ENCODE data around the gene IGFALS.

Gene IGFALS

GRCh38 chr16:1763521-1764511 lies 29.7 kb downstream of the IGFALS start:
- no peak for DNase-seq

- DNase-seq = no peak
These were observed 30.5 kb downstream of the IGFALS start for GRCh38 chr16:1762879-1763520.

- no peak for DNase-seq
These were observed 31.2 kb downstream of the IGFALS start for GRCh38 chr16:1762196-1762878.

GRCh38 chr16:1761751-1762150 lies 31.8 kb downstream of the IGFALS start:
- DNase-seq = no peak

DNA sequence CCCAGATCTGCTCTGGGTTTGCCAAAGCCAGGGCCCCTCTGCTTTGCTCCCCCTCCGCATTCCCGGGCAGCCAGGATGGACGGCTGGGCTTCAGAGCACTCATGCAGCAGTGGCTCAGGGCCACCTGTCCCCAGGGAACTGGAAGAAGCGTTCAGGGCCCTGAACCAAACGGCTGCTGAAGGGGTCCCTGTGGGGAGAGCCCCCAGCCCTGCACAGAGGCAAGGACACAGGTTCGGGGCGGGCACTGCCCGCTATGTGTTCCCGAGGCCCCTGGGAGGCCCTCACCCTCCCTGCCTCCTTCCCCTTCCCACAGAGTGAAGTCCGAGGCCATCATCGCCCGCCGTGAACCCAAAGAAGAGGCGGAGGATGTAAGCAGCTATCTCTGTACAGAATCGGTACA lies 32.6 kb downstream of the IGFALS start:
- no peak for DNase-seq

DNA sequence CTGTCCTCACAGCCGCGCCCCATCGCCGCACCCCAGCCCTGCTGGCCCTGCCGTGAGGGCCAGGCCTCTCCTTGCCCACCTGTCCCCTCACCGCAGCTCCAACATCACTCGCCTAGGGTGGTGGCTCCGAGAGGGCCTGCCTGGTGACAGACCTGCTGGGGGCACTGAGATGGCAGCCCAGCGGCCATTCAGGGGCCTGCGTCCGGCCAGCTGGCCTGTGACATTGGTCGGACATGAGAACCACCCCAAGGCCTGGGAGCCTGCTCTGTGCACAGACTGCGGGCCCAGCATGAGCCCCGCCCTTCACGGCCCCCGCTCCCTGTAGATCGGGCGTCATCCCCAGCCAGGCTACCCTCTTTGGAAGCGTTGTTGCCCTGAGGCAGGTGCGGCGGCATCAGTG lies 34.0 kb downstream of the IGFALS start:
- DNase-seq = no peak

GRCh38 chr16:1758923-1759322 lies 34.6 kb downstream of the IGFALS start:
- no peak for DNase-seq

DNA sequence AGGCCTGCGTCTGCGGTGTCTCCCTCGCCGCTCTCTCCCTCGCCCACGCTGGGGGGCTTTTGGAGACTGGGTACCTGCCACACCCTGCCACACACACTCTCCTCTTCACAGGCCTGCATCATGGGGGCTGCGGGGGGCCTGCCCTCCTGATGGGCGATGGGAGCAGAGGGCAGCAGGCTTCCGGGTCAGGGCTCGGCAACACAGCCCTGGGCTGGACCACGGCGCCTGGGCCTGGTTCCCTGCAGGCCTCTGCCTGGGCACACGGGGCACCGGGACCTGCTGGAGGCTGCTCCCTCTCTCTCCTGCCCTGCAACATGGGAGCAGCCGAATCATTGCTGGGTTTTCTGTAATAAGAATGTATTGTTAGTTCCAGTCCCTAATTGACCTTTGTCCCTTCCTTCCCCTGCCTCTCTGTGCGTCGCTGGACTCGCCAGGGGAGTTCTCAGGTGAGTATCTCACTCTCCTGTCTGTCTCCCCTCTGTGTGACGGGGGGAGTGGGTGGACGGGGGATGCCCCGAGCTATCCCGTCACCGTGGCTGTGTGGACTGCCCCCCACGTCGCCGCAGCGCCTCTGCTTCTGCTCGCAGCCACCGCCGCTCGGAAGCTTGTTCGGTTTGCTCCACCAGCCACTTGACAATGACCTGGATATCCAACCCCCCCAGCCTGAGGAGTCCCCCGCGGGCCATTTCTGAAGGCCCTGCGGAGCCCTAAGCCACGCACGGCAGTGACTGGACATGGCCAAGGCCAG lies 35.6 kb downstream of the IGFALS start:
- no peak for DNase-seq

DNA sequence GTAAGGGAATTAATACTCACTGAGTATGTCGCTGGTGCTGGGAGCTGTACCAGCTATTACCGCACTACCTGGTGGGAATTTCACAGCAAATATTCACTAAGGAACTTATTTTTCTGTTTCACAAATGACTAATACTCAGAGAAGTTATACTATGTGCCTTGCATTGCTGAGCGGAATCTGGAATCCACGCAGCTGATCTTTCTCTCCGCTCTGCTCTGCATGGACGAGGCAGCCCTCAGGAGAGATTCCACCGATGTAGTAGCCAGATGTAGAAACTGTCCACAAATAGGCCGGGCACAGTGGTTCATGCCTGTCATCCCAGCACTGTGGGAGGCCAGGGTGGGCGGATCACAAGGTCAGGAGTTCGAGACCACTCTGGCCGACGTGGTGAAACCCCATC lies 39.3 kb downstream of the IGFALS start:
- DNase-seq = no peak

DNA sequence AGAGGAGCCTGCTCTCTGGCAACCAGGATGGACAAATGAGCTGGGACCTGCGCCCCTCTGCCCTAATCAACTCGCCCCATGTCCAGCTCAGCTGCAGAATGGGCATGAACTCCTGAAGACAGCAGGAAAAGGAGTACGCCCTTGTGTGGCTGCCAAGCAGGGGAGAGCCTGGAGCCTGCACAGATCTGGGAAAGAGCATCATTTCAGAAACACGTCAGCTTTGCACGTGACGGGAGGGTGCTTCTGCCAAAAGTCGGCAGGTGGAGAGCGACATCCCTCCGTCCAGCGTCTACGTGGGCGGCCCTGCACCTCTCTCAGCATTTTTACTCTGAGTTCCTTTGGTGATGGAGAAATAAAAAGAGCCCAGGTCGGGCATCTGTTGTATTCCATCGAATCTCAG lies 40.7 kb downstream of the IGFALS start:
- DNase-seq = no peak

DNA sequence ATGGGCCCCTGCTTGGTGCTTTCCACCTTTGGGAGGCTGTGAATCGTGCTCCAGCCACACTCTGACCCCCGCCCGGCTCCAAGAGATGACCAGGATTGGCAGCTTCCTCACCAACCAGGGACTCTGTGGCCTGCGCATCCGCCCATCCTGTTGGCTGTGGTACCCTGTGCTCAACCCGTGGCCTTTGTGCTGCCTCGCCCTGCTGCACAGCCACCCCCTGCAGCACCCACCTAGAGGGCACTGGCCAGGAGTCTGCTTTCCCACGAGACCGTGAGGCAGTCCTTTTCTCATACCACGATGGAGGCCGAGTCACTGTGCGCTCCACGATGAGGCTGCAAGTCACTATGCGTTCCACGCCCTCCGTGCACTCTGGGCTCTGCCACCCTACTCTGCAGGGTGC lies 41.6 kb downstream of the IGFALS start:
- no peak for DNase-seq

DNA sequence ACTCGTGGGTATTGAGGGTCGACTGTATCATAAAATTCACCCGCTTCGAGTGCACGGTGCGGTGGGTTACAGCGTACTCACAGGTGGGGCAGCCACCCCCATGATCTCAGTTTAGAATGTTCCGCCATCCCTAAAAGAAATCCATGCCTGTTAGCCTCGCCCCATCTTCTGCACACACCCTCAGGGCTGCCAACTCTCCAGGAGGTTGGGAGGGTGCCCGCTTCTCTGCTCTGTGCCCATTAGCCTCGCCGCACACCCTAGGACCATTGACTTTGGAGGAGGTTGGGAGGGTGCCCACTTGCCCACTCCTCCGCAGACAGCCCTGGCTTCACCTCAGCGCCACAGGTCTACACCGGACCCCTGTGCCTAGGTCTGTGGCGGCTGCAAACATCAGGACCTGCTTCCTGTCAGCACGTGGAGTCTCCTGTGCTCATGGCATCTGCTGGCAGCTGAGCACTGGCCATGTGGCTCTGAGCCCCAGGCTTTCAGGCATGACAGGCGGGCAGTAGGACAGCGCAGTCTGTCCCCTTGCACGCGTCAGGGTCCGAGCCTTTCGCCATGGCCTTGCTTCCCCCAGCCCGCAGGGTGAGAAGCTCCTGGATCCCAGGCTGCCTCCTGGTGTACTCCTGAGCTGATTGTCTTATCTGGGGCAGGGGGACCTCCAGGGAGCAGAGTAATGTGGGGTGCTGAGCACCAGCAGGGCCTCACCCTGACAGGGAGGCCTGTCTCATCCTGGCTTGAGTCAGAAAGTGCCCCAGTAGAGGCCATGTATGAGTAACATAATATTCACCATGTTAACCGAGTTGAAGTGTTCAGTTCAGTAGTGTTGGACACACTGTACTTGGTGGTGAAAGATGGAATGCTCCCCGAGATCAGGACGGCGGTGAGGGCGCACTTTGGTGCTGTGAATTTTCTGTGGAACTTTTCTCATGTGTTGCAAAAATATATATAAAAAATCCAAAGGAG lies 44.1 kb downstream of the IGFALS start:
- DNase-seq = no peak

- no peak for DNase-seq
These were observed 45.6 kb downstream of the IGFALS start for GRCh38 chr16:1747934-1748333.

- no peak for DNase-seq
These were observed 46.8 kb downstream of the IGFALS start for GRCh38 chr16:1746693-1747195.

DNA sequence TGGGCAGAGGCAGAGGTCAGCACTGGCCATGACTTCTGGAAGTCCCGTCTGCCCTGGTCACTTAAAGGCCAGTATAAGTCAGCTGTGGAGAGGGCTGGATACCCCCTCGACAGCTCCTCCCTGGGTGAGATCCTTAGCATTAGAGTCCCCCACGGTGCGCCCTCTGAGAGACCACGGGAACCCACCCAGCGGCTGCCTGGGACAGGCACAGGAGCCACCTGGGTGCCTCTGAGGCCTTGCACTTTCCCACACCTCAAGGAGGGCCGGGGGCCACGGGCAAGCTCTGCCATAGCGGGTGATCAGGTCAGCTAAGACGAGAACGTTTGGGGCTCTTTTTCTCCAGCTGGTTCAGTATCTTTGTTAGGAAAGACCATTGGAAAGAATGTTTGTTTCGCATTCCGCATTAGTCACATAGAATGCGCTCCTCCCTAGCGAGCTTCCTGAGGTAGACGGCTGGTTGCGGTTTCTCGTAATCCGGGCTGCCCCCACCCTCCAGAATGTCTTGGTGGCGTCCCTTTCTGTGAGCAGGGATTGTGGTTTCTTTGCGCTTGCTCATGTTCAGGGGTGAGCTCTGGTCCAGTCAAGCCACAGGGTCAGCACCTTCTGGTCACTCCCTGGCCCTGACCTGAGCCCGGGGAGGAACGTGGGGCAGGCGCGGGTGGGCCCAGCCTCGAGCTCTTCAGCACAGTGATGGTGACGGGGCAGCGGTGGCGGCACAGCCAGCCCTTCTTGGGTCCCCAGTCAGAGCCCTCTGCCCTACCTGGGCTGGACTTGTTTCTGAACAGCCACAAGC lies 47.4 kb downstream of the IGFALS start:
- DNase-seq = no peak

DNA sequence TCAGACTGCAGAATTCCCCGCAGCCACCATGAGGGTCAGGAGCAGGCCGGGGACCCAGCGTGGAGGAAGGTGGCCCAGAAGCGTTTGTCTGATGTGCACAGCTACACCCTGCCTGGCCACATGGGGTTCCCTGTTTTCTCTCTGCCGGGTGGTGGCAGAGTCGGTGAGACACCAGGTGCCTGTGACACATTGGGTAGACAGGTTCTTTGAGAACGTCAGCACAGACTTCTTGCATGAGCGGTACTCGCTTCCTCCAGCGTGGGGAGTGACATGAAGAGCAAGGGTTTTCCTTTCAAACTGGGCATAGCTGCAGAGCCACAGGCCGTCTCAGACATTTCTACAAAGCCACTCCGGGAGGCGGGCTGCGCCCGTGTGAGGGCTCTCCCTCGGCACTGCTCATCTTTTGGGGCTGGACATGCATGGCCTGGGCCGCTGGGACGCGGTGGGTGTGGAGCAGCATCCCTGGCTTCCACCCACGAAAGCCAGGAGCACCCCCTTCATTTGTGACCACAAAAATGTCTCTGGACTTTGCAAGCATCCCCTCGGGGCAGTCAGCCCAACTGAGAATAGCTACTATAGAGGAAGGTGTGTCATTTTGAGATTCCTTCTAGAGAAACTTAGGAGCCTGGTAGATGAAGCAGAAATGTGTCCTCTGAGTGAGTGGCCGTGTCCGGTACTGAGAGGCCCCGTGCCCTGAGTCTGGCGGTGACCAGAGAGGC lies 48.2 kb downstream of the IGFALS start:
- DNase-seq = no peak

GRCh38 chr16:1744338-1744840 lies 49.1 kb downstream of the IGFALS start:
- DNase-seq = no peak

DNA sequence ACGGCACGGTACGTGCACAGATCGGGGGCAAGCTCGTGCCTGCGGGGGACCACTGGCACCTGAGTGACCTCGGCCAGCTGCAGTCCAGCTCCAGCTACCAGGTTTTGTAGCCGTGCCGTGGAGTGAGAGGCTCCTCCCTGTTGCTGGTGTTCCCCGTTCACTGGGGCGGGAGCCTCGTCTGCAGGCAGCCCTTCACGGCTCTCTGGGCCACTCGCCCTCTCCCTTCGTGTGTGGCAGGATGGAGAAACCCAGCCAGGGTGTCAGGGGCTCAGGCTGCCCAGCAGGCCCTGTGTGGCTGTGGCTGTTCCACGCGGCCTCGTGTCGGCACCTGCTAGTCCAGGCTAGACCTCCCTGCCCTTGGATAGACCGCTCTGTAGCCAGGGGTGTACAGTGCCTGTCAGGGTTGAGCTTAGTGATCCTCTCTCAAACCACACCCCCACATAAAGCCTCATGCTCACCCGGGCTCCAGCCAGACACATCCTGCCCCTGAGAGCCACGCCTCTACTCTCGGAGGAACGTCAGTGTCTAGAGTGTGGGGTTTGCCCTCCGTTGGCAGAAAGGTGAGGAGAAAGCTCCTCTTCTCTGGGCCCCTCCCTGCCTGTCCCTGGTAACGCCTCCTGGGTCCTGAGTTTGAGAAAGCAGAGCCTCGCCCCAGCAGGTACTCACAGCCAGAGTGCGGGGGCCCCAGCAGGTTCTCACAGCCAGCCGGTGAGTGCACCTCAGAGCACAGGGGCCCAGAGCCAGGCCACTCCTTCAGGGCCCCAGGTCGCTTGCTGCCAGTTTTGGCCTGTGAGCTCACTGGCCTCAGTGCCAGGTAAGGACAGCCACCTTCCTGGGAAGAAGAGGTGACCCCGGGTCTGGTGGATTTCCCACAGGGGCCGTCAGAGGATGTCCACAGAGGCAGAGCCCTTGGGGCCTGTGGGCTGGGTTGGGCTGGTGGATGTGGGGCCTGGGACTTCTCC lies 49.8 kb downstream of the IGFALS start:
- no peak for DNase-seq
